ENCODE measurements around the gene PAN3. TPM values are rescaled to one million over a fixed set of nuclear protein-coding genes. Genes with fewer than 3 reads are reported as not detected.
A peak's percentile ranks its signal among the peaks of the same experiment; 100 is the strongest.

Gene PAN3
- total and polyA plus RNA-seq, 5 donors from 2014 or later: 3.1 to 81.4 (median 3.6) TPM

GRCh38 chr13:28121224-28121623 is 17.1 kb upstream of the PAN3 start:
- H3K4me3 Mint-ChIP-seq: no peak overlapping the region
- H3K27me3 Mint-ChIP-seq: peaks cover 25% of the 10 kb centered on the region

GRCh38 chr13:28128030-28128429 is 10.3 kb upstream of the PAN3 start:
- no peak for DNase-seq
- H3K27ac ChIP-seq (ENCODE audit: insufficient read depth, low read length, poor library complexity, severe bottlenecking): no peak overlapping the region
- Mint-ChIP-seq H3K4me3 (peak overlapping the region in 1 of 4 donors; percentile 31), H3K27me3 (peaks cover 18% of the 10 kb centered on the region), H3K4me1 (peaks cover 0 to 4% (median under 1%) of the 10 kb centered on the region in 4 donors), H3K36me3 (no peaks in the 10 kb centered on the region), H3K27ac (no peak overlapping the region), H3K9me3 (no peaks in the 10 kb centered on the region)
- H3K4me1 ChIP-seq (ENCODE audit: control insufficient read depth, insufficient read depth, low read length, poor library complexity, severe bottlenecking): no peaks in the 10 kb centered on the region
- no peaks in the 10 kb centered on the region for H3K36me3 ChIP-seq (ENCODE audit: control insufficient read depth, insufficient read depth, low read length)
- no peak overlapping the region for H3K4me3 ChIP-seq (ENCODE audit: low read depth, low read length)
- ATAC-seq (ENCODE audit: low read depth in 2 of 2): no peak
- no peaks in the 10 kb centered on the region for H3K9me3 ChIP-seq (ENCODE audit: control insufficient read depth in 2 of 2, low read length in 2 of 2)
- no peaks in the 10 kb centered on the region for H3K27me3 ChIP-seq (ENCODE audit: control insufficient read depth, insufficient read depth, low read length)

More at GRCh38 chr13:28121224-28121623, 17.1 kb upstream of the PAN3 start:
- no peaks in the 10 kb centered on the region for H3K9me3 ChIP-seq (ENCODE audit: control insufficient read depth in 2 of 2, low read length in 2 of 2)
- H3K27ac ChIP-seq (ENCODE audit: insufficient read depth, low read length, poor library complexity, severe bottlenecking): no peak overlapping the region
- Mint-ChIP-seq H3K36me3 (no peaks in the 10 kb centered on the region), H3K4me1 (peaks cover 4 to 9% (median 5%) of the 10 kb centered on the region in 4 donors), H3K27ac (no peak overlapping the region), H3K9me3 (peaks cover 0 to 2% (median 0%) of the 10 kb centered on the region in 7 donors)
- ATAC-seq (ENCODE audit: low read depth in 2 of 2): no peak
- no peak for DNase-seq
- no peak overlapping the region for H3K4me3 ChIP-seq (ENCODE audit: low read depth, low read length)
- H3K36me3 ChIP-seq (ENCODE audit: control insufficient read depth, insufficient read depth, low read length): no peaks in the 10 kb centered on the region
- H3K27me3 ChIP-seq (ENCODE audit: control insufficient read depth, insufficient read depth, low read length): no peaks in the 10 kb centered on the region
- no peaks in the 10 kb centered on the region for H3K4me1 ChIP-seq (ENCODE audit: control insufficient read depth, insufficient read depth, low read length, poor library complexity, severe bottlenecking)

GRCh38 chr13:28128926-28129325 is 9.4 kb upstream of the PAN3 start:
- Mint-ChIP-seq H3K4me3 (no peak overlapping the region), H3K9me3 (no peaks in the 10 kb centered on the region), H3K36me3 (no peaks in the 10 kb centered on the region), H3K27me3 (peaks cover 15% of the 10 kb centered on the region), H3K27ac (no peak overlapping the region), H3K4me1 (peaks cover 0 to 4% (median under 1%) of the 10 kb centered on the region in 4 donors)
- Histone ChIP-seq H3K9me3 (ENCODE audit: control insufficient read depth in 2 of 2, low read length in 2 of 2) (no peaks in the 10 kb centered on the region), H3K27me3 (ENCODE audit: control insufficient read depth, insufficient read depth, low read length) (no peaks in the 10 kb centered on the region), H3K4me1 (ENCODE audit: control insufficient read depth, insufficient read depth, low read length, poor library complexity, severe bottlenecking) (no peaks in the 10 kb centered on the region), H3K4me3 (ENCODE audit: low read depth, low read length) (no peak overlapping the region), H3K36me3 (ENCODE audit: control insufficient read depth, insufficient read depth, low read length) (no peaks in the 10 kb centered on the region), H3K27ac (ENCODE audit: insufficient read depth, low read length, poor library complexity, severe bottlenecking) (no peak overlapping the region)
- ATAC-seq (ENCODE audit: low read depth in 2 of 2) (no peak), DNase-seq (no peak)

GRCh38 chr13:28129911-28130693 is 8.2 kb upstream of the PAN3 start:
- H3K27ac Mint-ChIP-seq: no peak overlapping the region
- no peaks in the 10 kb centered on the region for H3K9me3 ChIP-seq (ENCODE audit: control insufficient read depth in 2 of 2, low read length in 2 of 2)
- no peak overlapping the region for H3K27ac ChIP-seq (ENCODE audit: insufficient read depth, low read length, poor library complexity, severe bottlenecking)
- DNase-seq: no peak
- no peaks in the 10 kb centered on the region for H3K36me3 Mint-ChIP-seq
- H3K9me3 Mint-ChIP-seq: no peaks in the 10 kb centered on the region
- H3K36me3 ChIP-seq (ENCODE audit: control insufficient read depth, insufficient read depth, low read length): no peaks in the 10 kb centered on the region
- peaks cover 13% of the 10 kb centered on the region for H3K27me3 Mint-ChIP-seq
- no peak overlapping the region for H3K4me3 Mint-ChIP-seq
- ATAC-seq (ENCODE audit: low read depth in 2 of 2): no peak
- H3K4me3 ChIP-seq (ENCODE audit: low read depth, low read length): no peak overlapping the region
- H3K4me1 Mint-ChIP-seq: peaks cover 0 to 9% (median under 1%) of the 10 kb centered on the region in 4 donors
- H3K27me3 ChIP-seq (ENCODE audit: control insufficient read depth, insufficient read depth, low read length): no peaks in the 10 kb centered on the region
- H3K4me1 ChIP-seq (ENCODE audit: control insufficient read depth, insufficient read depth, low read length, poor library complexity, severe bottlenecking): no peaks in the 10 kb centered on the region

GRCh38 chr13:28131646-28132045 is 6.7 kb upstream of the PAN3 start:
- no peaks in the 10 kb centered on the region for H3K27me3 ChIP-seq (ENCODE audit: control insufficient read depth, insufficient read depth, low read length)
- no peak overlapping the region for H3K4me3 Mint-ChIP-seq
- no peak overlapping the region for H3K27ac Mint-ChIP-seq
- no peaks in the 10 kb centered on the region for H3K9me3 ChIP-seq (ENCODE audit: control insufficient read depth in 2 of 2, low read length in 2 of 2)
- DNase-seq (no peak), ATAC-seq (ENCODE audit: low read depth in 2 of 2) (no peak)
- H3K36me3 Mint-ChIP-seq: no peaks in the 10 kb centered on the region
- H3K4me1 Mint-ChIP-seq: peaks cover 3 to 13% (median 8%) of the 10 kb centered on the region in 4 donors
- H3K4me1 ChIP-seq (ENCODE audit: control insufficient read depth, insufficient read depth, low read length, poor library complexity, severe bottlenecking): no peaks in the 10 kb centered on the region
- H3K4me3 ChIP-seq (ENCODE audit: low read depth, low read length): no peak overlapping the region
- no peaks in the 10 kb centered on the region for H3K9me3 Mint-ChIP-seq
- no peak overlapping the region for H3K27ac ChIP-seq (ENCODE audit: insufficient read depth, low read length, poor library complexity, severe bottlenecking)
- no peaks in the 10 kb centered on the region for H3K36me3 ChIP-seq (ENCODE audit: control insufficient read depth, insufficient read depth, low read length)
- H3K27me3 Mint-ChIP-seq: peaks cover 9% of the 10 kb centered on the region

GRCh38 chr13:28136916-28137315 is 1.4 kb upstream of the PAN3 start:
- H3K4me3 Mint-ChIP-seq: peak overlapping the region; percentile 91 to 100 (median 94)
- Histone ChIP-seq H3K27ac (ENCODE audit: insufficient read depth, low read length, poor library complexity, severe bottlenecking) (no peak overlapping the region), H3K4me3 (ENCODE audit: low read depth, low read length) (peak overlapping the region; percentile 86), H3K36me3 (ENCODE audit: control insufficient read depth, insufficient read depth, low read length) (no peaks in the 10 kb centered on the region), H3K9me3 (ENCODE audit: control insufficient read depth in 2 of 2, low read length in 2 of 2) (no peaks in the 10 kb centered on the region), H3K4me1 (ENCODE audit: control insufficient read depth, insufficient read depth, low read length, poor library complexity, severe bottlenecking) (peaks cover 29% of the 10 kb centered on the region), H3K27me3 (ENCODE audit: control insufficient read depth, insufficient read depth, low read length) (no peaks in the 10 kb centered on the region)
- ATAC-seq (ENCODE audit: low read depth in 2 of 2) (no peak), DNase-seq (peak in 1 of 3 donors; percentile 73)
- peak overlapping the region; percentile 23 to 98 (median 95) for H3K27ac Mint-ChIP-seq
- peaks cover 24 to 52% (median 37%) of the 10 kb centered on the region in 4 donors for H3K4me1 Mint-ChIP-seq
- H3K27me3 Mint-ChIP-seq: peaks cover 7% of the 10 kb centered on the region
- no peaks in the 10 kb centered on the region for H3K36me3 Mint-ChIP-seq
- peaks cover 0 to 1% (median 0%) of the 10 kb centered on the region in 7 donors for H3K9me3 Mint-ChIP-seq

GRCh38 chr13:28137596-28137995 is 749 bp upstream of the PAN3 start:
- ATAC-seq (ENCODE audit: low read depth in 2 of 2) (no peak), DNase-seq (no peak)
- Histone ChIP-seq H3K9me3 (ENCODE audit: control insufficient read depth in 2 of 2, low read length in 2 of 2) (no peaks in the 10 kb centered on the region), H3K27ac (ENCODE audit: insufficient read depth, low read length, poor library complexity, severe bottlenecking) (peak overlapping the region; percentile 97), H3K36me3 (ENCODE audit: control insufficient read depth, insufficient read depth, low read length) (no peaks in the 10 kb centered on the region), H3K27me3 (ENCODE audit: control insufficient read depth, insufficient read depth, low read length) (no peaks in the 10 kb centered on the region), H3K4me1 (ENCODE audit: control insufficient read depth, insufficient read depth, low read length, poor library complexity, severe bottlenecking) (peaks cover 35% of the 10 kb centered on the region), H3K4me3 (ENCODE audit: low read depth, low read length) (peak overlapping the region; percentile 86)
- Mint-ChIP-seq H3K36me3 (no peaks in the 10 kb centered on the region), H3K4me1 (peaks cover 29 to 59% (median 44%) of the 10 kb centered on the region in 4 donors), H3K27me3 (peaks cover 7% of the 10 kb centered on the region), H3K9me3 (peaks cover 0 to 1% (median 0%) of the 10 kb centered on the region in 7 donors), H3K27ac (peak overlapping the region; percentile 95 to 98 (median 97)), H3K4me3 (peak overlapping the region; percentile 91 to 100 (median 94))
